Stimulated activated CD4-positive, alpha-beta T cell treated with anti-CD3 and anti-CD28 coated beads, Interleukin-4, amount 100 ng/mL, for 1 hour (primary cell): ENCODE measurements around the gene CFAP58.
A peak's percentile ranks its signal among the peaks of the same experiment; 100 is the strongest.

Experiments
- DNase-seq: peaks from one replicate; pipeline ENCODE4 v3.0.0-alpha.2; 2020

Gene CFAP58, protein sequence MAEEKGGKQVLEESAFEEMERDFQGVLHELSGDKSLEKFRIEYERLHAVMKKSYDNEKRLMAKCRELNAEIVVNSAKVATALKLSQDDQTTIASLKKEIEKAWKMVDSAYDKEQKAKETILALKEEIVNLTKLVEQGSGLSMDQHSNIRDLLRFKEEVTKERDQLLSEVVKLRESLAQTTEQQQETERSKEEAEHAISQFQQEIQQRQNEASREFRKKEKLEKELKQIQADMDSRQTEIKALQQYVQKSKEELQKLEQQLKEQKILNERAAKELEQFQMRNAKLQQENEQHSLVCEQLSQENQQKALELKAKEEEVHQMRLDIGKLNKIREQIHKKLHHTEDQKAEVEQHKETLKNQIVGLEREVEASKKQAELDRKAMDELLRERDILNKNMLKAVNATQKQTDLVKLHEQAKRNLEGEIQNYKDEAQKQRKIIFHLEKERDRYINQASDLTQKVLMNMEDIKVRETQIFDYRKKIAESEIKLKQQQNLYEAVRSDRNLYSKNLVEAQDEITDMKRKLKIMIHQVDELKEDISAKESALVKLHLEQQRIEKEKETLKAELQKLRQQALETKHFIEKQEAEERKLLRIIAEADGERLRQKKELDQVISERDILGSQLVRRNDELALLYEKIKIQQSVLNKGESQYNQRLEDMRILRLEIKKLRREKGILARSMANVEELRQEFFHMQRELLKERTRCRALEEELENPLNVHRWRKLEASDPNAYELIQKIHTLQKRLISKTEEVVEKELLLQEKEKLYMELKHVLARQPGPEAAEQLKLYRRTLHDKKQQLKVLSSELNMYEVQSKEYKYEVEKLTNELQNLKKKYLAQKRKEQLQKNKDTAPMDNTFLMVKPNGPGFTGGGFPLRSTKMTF

DNA sequence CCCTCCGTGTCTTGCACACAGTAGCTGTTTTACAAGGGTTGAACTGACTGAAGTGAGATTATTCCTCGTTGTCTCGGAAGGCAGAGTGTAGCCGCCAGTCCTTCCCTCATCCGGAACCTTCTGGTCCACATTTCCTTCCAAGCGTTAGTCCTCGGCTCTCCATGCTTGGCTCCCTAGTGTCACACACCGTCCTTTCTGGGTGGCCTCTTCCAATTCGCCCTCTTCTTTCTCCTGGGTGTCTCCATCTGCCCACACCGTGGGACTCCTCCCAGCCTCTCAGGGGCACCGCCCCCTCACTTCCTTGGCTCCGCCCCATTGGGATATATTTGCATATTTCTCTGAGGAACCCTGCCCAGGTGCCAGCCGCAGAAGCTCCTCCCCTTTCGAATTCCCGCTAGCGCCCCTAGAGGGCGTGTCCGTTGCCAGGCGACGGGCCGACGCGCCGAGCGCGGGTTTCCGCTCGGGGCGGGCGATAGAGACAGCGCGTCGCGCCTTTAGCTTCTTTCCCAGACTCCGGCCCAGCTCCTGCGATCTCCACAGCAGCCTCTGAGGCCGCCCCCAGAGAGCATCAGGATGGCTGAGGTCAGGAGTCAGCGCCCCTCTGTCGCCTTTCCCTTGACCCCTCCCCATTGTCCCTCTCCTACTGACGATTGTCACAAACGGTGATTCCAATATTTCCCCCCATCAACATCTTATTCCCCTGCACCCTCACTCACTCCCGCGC is at the start of gene CFAP58:
Gene CFAP58 (plus strand): TSS at position 509 of the 724 bp plus-strand sequence. CDS start 65 bp downstream, at position 574.
- DNase-seq, result peak; percentile 86

DNA sequence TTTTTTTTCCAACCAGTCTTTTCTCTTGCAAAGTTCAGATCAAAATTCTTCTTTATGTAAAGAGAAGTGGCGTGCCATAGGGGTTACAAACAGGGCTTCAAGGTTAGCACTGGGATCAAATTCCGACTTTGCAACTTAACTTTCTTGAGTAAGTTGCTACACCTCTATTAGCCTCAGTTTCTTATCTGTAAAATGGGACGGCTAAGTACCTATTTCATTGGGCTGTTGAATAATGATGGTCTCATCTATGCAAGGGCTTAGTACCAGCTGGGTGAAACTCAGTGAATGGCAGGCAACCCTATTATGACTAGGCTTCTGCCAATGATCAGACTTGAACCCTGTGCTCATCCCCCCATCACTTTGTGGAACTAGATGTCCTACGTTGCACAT is 49.3 kb upstream of the CFAP58 start:
- DNase-seq, result no peak

DNA sequence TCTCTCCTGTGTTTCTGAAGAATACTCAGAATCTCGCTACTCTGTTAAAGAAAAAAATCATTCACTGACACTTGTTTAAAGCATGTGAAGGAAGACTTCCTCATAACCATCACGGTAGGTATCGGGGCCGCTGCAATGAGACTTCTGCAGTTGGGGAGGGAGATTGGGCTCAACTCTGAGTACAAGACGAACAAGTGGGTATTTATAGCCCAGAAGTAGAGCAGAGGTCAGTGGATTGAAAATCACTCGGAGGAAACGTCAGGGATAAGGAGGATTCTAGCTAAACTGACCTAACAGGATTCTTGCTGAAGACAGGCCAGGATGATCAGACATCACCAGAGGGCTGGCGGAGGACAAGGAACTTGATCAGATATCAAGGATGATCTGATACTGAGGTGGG is 48.7 kb upstream of the CFAP58 start:
- no peak for DNase-seq

DNA sequence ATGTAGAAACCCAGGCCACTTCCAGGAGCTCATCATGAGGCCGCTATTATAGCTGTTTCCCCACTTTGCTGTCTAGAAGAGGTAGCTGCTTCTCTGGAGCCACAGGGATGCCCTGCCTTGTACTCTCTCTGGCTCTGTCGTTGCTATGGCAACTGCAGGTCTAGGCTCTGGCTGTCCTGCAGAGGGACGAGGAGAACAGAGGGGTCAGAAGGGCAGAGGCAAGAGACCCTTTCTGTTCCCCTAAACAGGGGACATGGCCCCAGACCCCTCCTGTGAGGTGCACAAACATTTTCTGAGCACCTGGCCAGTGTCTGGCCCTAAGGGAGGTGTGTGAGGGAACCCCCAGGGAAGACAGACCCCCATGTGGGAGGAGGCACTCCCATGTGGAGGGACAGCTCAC is 46.7 kb upstream of the CFAP58 start:
- DNase-seq, result no peak

DNA sequence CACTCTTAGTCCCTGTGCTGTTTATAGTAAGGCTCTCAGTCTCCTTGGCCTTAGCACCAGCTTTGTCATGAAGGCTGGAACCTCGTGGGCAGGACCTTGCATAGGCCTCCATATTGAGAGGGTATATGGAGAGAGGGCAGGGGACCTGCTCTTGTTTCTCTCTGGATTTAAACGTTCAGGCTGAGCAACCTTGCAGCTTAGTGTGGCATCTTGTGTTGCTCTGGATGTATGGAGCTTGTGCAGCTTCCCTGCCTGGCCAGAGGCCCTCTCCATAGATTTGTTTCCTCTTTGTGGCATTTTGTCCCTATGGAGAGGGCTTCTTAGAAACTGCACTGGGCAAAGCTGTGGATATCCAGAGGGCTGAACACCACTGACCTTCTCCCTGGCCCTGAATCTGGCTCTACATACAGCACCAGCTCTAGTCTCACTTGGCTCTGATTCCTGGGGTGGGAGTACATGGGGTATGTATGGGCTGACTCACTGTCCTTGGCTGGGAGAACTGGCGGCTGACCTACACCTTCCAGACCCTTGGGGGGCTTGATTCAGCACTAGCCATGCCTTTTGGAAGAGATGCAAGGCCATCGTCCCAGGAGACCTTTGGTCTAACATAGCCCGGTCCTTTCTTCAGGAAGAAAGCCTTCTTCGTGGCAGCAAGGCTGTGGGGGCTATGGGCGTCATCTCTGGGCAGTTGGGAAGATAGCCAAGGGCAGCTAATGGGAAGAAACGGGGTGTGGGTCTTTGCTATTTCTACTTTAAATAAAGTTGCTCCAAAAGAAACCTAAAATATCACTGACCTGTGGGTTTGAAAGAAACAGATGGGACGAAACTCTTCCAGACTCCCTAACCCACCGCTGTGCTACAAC is 45.8 kb upstream of the CFAP58 start:
- no peak for DNase-seq

DNA sequence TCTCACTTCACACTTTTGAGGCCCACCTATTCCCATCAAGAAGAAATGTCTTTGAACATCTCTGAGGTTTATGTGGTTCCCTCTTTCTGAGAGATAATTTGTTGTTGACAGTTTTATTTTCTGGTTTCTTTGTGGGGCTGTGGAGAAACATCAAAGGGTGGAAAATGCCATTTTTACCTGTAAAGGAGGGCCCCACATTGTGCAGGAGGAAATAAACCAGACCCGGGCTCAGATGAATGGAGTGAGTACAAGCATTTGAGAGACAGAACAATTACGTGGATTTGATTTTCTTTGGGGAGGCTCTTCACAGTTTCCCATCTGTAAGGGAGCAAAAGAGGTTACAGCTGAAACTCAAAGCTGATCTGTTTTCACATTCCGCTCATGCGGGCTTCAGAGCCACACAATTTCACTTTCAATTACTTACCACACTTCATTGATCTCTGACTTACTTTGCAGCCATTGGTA is 45.2 kb upstream of the CFAP58 start:
- no peak for DNase-seq

DNA sequence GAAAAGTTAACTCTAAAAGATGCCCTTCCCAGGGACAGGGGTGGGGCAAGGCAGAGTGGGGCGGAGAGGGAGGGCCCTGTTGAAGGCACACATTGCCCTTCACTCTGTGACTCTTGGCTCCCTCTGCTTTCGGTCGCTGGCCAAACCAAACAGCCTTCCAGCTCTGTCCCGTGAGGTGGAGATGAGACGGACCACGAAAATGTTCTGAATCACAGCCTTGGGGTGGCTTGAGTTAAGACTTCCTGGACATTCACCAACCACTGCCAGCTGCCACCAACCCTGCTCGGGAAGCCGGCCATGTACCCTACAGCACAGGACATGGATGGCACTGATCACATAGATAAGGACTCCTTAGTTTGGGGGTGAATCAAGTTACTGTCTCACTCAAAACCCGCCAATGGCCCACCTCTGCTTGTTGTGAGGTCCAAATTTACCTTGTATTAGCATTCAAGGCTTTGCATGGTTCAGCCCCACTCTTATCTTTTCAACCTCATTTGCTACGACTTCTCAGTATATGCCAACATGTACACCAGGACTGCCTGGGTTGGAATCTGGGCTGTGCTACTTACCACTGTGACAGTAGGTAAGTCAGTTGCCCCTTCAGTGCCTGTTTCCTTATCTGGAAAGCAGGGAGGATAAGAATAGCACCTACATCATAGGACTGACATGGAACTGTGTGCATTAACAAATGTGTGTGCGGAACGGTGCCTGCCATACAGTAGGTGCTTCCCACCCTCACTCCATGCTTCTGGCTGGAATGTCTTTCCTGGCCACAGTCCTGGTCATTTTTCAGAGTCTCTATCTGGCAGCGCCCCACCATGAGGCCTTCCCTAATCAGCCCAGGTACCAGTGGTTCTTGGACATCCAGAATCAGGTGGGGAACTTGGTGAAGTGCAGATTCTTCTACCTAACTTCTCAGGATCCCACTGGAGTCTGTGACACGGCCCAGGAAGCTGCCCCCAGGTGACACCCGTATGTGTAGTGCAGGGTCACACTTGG is 43.4 kb upstream of the CFAP58 start:
- DNase-seq, result no peak

DNA sequence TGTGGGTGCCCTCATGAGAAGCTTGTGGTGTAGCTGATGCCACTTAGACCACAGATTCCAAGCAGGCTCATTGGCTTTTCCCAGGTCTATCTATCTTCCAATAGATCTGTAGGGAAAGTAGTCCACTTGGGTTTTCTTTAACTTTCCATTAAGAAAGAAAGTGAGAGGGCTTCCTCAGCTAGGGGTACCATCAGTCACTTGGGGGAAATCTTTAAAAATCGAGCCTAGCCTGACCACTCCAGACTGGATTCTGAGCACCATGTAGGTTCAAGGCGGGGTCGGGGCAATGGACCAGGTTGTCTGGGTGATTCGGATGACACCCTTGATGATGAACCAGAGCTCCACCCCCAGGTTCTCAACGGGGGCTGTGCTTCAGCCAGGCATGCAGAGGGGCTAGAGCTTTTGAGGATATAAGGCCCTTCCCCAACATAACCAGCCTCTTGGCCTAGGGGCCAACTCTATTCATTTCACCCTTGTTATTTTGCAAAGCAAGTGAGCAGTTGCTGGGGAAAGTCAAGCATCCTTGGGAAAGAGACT is 42.4 kb upstream of the CFAP58 start:
- no peak for DNase-seq

DNA sequence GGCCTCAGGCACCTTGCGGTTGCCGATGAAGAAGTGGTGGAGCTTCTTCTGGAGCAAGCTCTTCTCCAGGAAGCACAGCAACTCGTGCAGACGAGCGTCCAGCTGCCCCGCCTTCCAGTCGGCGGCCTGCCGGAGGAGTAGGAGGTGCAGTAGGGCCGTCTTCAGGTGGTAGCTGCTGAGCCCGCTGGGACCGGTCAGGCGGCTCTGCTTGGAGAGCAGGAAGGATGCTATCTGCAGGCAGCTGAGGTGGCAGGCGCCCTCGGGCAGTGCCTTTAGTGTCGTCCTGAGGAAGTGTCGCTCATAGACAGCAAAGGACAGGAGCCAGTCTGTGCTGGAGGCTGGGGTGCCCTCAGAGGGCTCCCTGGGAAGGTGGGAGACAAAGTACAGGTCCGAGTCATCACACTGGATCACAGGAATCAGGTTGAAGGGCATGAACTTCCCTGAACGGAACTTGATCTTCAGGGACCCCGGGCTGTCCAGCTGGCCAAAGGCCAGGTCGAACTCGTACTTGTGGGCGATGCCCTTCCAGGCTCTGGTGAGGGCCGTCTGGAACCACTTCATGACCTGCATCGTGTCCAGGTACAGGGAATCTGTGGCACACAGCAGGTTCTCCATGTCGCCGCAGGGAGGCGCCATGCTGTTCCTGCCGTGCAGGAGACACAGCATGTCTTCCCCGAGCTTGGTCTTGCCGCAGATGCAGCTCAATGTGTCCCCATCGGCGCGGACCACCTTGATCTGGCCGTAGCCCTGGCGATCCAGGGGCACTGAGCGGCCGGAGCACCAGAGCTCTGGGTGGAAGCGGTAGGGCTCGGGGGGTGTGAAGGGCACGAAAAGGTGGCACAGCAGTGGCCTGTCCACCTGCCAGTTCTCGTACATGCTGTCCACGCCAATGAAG is 38.8 kb upstream of the CFAP58 start:
- DNase-seq, result no peak

DNA sequence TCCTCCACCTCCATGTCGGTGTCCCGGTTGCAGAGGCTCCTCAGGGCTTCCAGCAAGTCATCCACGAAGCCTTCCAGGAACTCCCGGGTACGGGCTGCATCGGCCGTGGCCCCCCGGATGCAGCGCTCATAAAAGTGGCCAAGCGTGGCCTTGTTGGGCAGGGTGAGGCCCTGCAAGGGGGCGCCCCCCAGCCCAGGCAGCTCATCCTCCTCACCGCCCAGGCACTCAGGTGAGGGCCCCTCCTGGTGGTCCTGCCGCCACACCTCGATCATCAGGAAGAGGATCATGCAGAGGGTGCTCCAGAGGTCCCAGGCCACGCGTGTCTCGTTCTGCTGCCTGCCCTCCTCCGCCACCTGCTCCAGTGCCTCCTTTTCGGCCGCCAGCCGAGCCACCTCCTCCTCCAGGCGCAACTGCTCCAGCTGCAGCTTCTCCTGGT is 38.1 kb upstream of the CFAP58 start:
- DNase-seq, result no peak

DNA sequence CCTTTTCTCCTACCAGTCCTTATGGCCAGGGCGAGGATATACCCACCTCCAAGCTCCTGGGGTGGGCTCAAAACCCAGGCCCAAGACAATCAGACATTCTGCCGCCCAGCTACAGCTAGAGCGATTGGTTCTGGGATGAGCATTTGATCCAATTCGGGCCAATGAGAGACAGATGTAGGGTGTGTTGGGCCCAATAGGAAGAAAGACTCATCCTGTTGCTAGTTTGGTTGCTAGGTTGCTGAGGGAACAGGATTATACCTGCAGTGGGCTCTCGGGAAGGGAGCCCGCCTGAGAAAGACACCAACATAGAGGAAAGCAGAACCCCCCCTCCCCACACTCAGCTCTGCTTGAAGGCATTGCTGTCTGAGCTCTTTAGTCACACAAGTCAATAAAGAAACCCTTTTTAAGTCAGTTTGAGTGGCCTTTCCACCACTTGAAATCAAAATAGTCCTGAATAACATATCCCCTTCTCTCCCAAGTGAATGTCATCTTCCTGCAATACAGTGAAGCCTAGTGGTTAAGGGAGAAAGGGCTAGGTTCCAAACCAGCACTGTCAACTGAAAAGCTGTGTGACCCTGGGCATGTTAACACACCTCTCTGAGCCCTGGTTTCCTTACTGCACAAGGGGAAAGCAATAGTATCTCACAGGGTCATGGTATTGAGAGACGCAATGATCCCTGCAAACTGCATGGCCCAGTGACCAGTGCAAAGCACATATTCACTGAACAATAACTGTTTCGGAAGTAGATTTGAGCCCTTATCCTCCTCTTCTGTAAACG is 37.1 kb upstream of the CFAP58 start:
- no peak for DNase-seq

DNA sequence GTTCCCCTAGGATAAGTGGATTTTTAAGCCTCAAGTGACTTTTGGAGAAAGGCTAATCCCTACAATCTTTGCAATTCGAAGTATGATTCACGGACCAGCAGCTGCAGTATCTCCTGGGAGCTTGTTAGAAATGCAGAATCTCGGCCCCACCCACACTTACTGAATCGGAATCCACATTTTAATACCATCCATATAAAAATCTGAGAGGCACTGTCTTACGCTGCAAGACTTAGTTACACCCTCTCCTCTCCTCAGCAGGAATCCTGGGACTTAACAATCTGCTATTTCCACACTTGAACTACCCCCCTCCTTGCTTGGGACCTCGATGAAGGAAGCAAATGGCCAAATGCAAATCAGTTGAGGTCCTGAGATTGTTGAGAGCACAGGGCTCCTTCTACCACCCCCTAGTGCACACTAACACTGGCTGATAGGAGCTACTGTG is 36.3 kb upstream of the CFAP58 start:
- no peak for DNase-seq

DNA sequence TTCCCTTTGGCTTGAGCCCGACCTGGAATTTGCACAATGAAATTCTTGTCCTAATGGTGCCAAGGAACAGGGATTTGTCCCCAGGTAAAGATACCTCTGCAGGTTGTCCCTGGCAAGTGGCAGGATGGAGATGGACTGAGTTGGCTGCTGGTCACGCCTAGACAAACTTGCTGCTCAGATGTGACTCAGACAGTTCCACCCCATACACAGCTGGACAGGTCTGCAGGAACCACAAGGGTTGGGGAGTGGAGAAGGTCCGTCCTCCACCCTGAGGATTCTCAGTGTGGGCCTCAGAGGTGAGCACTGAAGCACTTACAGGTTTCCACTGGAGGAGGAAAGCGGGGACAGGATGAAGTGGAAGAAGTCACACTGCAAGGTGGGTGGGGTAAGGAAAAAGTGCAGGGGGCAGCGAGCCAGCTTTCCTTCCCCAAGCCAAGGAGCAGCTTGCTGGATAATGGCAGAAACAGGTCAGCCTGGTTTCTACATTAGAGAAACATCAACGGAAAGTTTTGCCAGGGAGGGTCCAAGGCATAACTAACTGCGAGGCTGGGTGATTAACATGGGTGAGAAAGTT is 35.8 kb upstream of the CFAP58 start:
- DNase-seq, result no peak

DNA sequence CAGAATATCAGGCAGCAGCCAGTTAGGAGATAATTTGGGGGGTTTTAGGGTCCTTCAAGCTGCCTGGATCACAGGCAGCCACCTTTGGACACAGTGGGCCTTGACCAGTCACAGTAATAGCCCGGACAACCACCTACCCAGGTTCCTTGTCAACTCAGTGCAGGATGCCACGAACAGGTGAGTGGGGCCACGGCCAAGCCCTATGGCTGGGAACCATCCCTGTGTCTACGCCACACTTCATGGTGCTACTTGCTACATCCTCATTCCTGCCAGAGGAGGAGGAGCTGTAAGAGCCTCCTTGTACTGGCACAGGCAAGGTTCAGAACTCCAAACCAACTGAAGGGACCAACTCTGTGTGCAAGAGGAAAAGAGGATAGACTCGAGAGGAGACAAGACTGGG is 35.3 kb upstream of the CFAP58 start:
- DNase-seq, result no peak

DNA sequence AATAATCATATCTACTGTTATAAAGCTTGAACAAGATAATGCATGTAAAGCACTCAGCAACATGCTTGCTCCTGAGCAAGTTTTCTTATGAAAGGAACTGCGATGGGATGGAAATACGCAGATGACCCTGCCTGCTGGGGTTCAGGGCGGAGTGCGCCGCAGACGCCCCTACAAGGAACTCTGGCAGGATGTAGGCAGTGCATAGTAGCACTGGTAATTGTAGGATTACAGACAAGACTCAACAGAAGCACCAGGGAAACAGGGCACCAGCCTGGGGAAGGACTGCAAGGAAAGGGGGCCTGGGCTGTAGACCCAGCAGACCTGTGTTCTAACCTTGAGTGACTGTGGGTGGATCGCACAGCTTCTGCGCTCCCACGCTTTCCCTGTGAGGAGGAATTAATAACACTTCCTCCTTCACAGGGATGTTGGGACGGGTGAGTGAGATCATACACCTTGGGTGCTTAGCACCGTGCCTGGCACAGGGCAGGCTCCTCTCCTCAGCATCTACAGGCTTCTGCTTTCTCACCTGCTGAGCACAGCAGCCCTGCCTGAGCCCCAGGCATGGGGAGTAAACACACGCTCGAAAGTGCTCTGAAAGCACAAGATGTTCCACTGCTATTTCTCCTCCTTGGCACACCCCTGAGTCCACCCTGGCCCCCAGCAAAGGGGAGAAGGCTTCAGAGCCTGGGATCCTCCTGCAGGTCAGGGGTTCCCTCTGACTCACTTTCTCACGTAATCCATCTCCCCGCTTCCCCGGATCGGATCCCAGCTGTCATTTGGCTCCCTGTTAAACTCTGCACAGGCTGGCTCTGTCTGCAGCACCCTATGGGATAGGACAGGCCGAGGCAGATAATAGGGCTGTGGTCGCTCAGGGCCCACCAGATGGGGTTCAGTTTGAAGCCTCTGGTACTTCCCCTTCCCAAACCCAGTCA is 34.6 kb upstream of the CFAP58 start:
- DNase-seq, result no peak

DNA sequence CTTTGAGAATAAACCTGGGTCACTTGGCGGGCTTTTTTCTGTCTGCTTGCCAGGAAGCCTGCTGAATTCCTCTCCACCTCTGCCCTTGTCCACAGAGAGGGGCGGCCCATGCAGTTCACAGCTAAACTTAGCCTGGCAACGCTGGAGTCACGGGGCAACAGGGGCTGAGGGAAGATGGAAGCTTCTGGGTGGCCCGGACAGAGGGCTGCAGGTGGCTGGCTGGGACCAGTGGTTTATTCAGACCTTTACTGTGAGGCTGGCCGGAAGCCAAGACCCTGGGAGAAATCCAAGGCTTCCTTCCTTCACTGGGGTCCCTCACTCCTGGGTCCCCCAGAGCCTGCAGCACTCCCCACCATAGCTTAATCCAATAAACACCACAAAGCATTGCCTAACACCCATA is 32.4 kb upstream of the CFAP58 start:
- DNase-seq, result no peak
